GM18511 (cell line): ENCODE measurements around the gene ATOH8.

Experiments
- ATAC-seq: cut with Tn5 transposase; IDR thresholded peaks from one replicate; pipeline ENCODE4 v1.9.1; 2021; ENCODE audit warnings: mild to moderate bottlenecking, moderate library complexity; ENCODE audit not compliant: unreplicated experiment

The ATOH8 gene

GRCh38 chr2:85770369-85770768 is 16.6 kb downstream of the ATOH8 start:
- ATAC-seq, result no peak

GRCh38 chr2:85770786-85771409 is 17.1 kb downstream of the ATOH8 start:
- ATAC-seq, result no peak

GRCh38 chr2:85771486-85771885 is 17.7 kb downstream of the ATOH8 start:
- ATAC-seq, result no peak

- no peak for ATAC-seq
Observed at GRCh38 chr2:85772019-85772745, 18.4 kb downstream of the ATOH8 start.

GRCh38 chr2:85772841-85773491 is 19.2 kb downstream of the ATOH8 start:
- ATAC-seq, result no peak

GRCh38 chr2:85773692-85774091 is 19.9 kb downstream of the ATOH8 start:
- no peak for ATAC-seq

GRCh38 chr2:85774126-85774978 is 20.6 kb downstream of the ATOH8 start:
- no peak for ATAC-seq

GRCh38 chr2:85775406-85776381 is 21.9 kb downstream of the ATOH8 start:
- no peak for ATAC-seq

- no peak for ATAC-seq
Observed at GRCh38 chr2:85776672-85777071, 22.9 kb downstream of the ATOH8 start.

GRCh38 chr2:85777441-85777861 is 23.7 kb downstream of the ATOH8 start:
- no peak for ATAC-seq

- no peak for ATAC-seq
Observed at GRCh38 chr2:85778646-85779379, 25.0 kb downstream of the ATOH8 start.

GRCh38 chr2:85779641-85780315 is 26.0 kb downstream of the ATOH8 start:
- ATAC-seq, result no peak

GRCh38 chr2:85780316-85781012 is 26.7 kb downstream of the ATOH8 start:
- no peak for ATAC-seq

GRCh38 chr2:85781013-85781332 is 27.2 kb downstream of the ATOH8 start:
- ATAC-seq, result no peak

- no peak for ATAC-seq
Observed at GRCh38 chr2:85783796-85784195, 30.0 kb downstream of the ATOH8 start.

GRCh38 chr2:85784474-85784986 is 30.7 kb downstream of the ATOH8 start:
- ATAC-seq, result no peak

GRCh38 chr2:85785027-85785822 is 31.4 kb downstream of the ATOH8 start:
- ATAC-seq, result no peak
